Upper lobe of right lung (tissue), 1 donor: ENCODE measurements around the gene GTF3C1. TPM values are rescaled to one million over a fixed set of nuclear protein-coding genes. Genes with fewer than 3 reads are reported as not detected.

ENCODE experiments used
- ATAC-seq: fragments of 200-7000 bp; cut with Tn5 transposase; one replicate; pipeline ENCODE4 v1.9.1; 2020; ENCODE audit warnings: mild to moderate bottlenecking, moderate library complexity
- DNase-seq: peaks from one replicate; pipeline ENCODE4 v3.0.0-alpha.2; 2020
- H3K27ac ChIP-seq: fragments of 200-600 bp; one replicate; pipeline ENCODE4 v1.8.0; 2022
- H3K27me3 ChIP-seq: fragments of 200-600 bp; one replicate; pipeline ENCODE4 v1.8.0; 2022; ENCODE audit warnings: mild to moderate bottlenecking
- H3K36me3 ChIP-seq: fragments of 200-600 bp; one replicate; pipeline ENCODE4 v1.8.0; 2022
- H3K4me1 ChIP-seq: fragments of 200-600 bp; one replicate; pipeline ENCODE4 v1.8.0; 2022
- H3K4me3 ChIP-seq: fragments of 200-600 bp; one replicate; pipeline ENCODE4 v1.8.0; 2022; ENCODE audit warnings: mild to moderate bottlenecking
- H3K9me3 ChIP-seq: fragments of 200-600 bp; one replicate; pipeline ENCODE4 v1.8.0; 2022
- CTCF ChIP-seq: fragments of 200-600 bp; IDR thresholded peaks from one replicate; pipeline ENCODE4 v1.8.0; 2022; ENCODE audit warnings: antibody characterized with exemption
- intact Hi-C: fragments of 100-400 bp; cut with DNase I; formaldehyde crosslinking; loops from one replicate; pipeline ENCODE4 v1.11.0; 2022
- total RNA-seq: library from RNA; stranded (reverse); fragmentation: NEBNext Ultra II Directional; extraction: Animal tissue kit (Norgen Biotek cat#: 25700); gene quantifications from one replicate; pipeline ENCODE4 v1.2.1, GENCODE V29; 2021
- donor health status: DM: no; HTN: yes; CAD: no; lungs with severe emphysema.

GTF3C1 gene
- total RNA-seq, 1 donor from 2014 or later: 55.0 TPM

GRCh38 chr16:27429330-27429871 is 120.3 kb downstream of the GTF3C1 start:
- Histone ChIP-seq H3K36me3 (no peaks in the 10 kb centered on the region), H3K4me3 (no peak overlapping the region), H3K4me1 (no peaks in the 10 kb centered on the region), H3K9me3 (no peaks in the 10 kb centered on the region), H3K27ac (no peak overlapping the region), H3K27me3 (no peaks in the 10 kb centered on the region)
- ATAC-seq: no peak
- peak; percentile 19 for DNase-seq
- intact Hi-C loops: no loop called here
- TF ChIP-seq CTCF: no peak

- DNase-seq (peak; percentile 35), ATAC-seq (peak; percentile 48)
- no peaks in the 10 kb centered on the region for H3K36me3 ChIP-seq
- peaks cover 2% of the 10 kb centered on the region for H3K9me3 ChIP-seq
- intact Hi-C loops: no loop called here
- no peak for TF ChIP-seq CTCF
- no peaks in the 10 kb centered on the region for H3K27me3 ChIP-seq
- no peak overlapping the region for H3K27ac ChIP-seq
- no peaks in the 10 kb centered on the region for H3K4me1 ChIP-seq
- no peak overlapping the region for H3K4me3 ChIP-seq
Measured at GRCh38 chr16:27428026-27428785, 121.5 kb downstream of the GTF3C1 start.

- Histone ChIP-seq H3K27ac (no peak overlapping the region), H3K9me3 (peaks cover 8% of the 10 kb centered on the region), H3K4me3 (no peak overlapping the region), H3K4me1 (no peaks in the 10 kb centered on the region), H3K27me3 (no peaks in the 10 kb centered on the region), H3K36me3 (no peaks in the 10 kb centered on the region)
- ATAC-seq (no peak), DNase-seq (no peak)
- intact Hi-C loops: no loop called here
- no peak for TF ChIP-seq CTCF
Measured at GRCh38 chr16:27427538-27427937, 122.2 kb downstream of the GTF3C1 start.

- H3K4me1 ChIP-seq: no peaks in the 10 kb centered on the region
- TF ChIP-seq CTCF: no peak
- no peak overlapping the region for H3K27ac ChIP-seq
- DNase-seq (peak; percentile 57), ATAC-seq (peak; percentile 70)
- peaks cover 17% of the 10 kb centered on the region for H3K9me3 ChIP-seq
- no peaks in the 10 kb centered on the region for H3K27me3 ChIP-seq
- H3K4me3 ChIP-seq: no peak overlapping the region
- H3K36me3 ChIP-seq: no peaks in the 10 kb centered on the region
- intact Hi-C loops: no loop called here
Measured at GRCh38 chr16:27426423-27427408, 123.0 kb downstream of the GTF3C1 start.

- ATAC-seq (no peak), DNase-seq (no peak)
- no peaks in the 10 kb centered on the region for H3K27me3 ChIP-seq
- intact Hi-C loops: no loop called here
- peaks cover 17% of the 10 kb centered on the region for H3K9me3 ChIP-seq
- H3K4me3 ChIP-seq: no peak overlapping the region
- no peak for TF ChIP-seq CTCF
- H3K4me1 ChIP-seq: no peaks in the 10 kb centered on the region
- H3K27ac ChIP-seq: no peak overlapping the region
- H3K36me3 ChIP-seq: no peaks in the 10 kb centered on the region
Measured at GRCh38 chr16:27425961-27426360, 123.8 kb downstream of the GTF3C1 start.
